IMR-90 (cell line): Measurements from ENCODE around the gene ZMIZ1. TPM values are rescaled to one million over a fixed set of nuclear protein-coding genes. Genes with fewer than 3 reads are reported as not detected.

ENCODE experiments used
- CHD1 ChIP-seq: IDR thresholded peaks from 2 replicates; pipeline ENCODE4 v1.6.1; 2012; ENCODE audit warnings: low read depth, low read length, improper control_type of control experiment
- CTCF ChIP-seq: conservative IDR thresholded peaks from 2 replicates; pipeline ENCODE4 v1.5.1; 2012; ENCODE audit warnings: mild to moderate bottlenecking, low read depth, low read length, improper control_type of control experiment
- MAFK ChIP-seq: IDR thresholded peaks from 2 replicates; pipeline ENCODE4 v1.6.1; 2012; ENCODE audit warnings: low read depth, low read length, improper control_type of control experiment
- RCOR1 ChIP-seq: IDR thresholded peaks from 2 replicates; pipeline ENCODE4 v1.6.1; 2012; ENCODE audit warnings: mild to moderate bottlenecking, low read length, improper control_type of control experiment; ENCODE audit not compliant: insufficient replicate concordance
- polyA plus RNA-seq, 3 experiments: library from polyadenylated mRNA; depleted of rRNA; stranded (reverse); fragments of >200 nt; gene quantifications; 2 replicates each; pipeline ENCODE4 v1.2.3, GENCODE V29; 2012; ENCODE audit warnings: low replicate concordance in 1 of 3
- total RNA-seq: library from RNA; depleted of rRNA; stranded (reverse); fragments of >200 nt; gene quantifications from 2 replicates; pipeline ENCODE4 v1.2.3, GENCODE V29; 2012

Gene ZMIZ1
- total and polyA plus RNA-seq, 2 of the 4 experiments (the other 2 are of a cell fraction), result 6.6 to 48.7 TPM

GRCh38 chr10:79318369-79318768, 249.6 kb downstream of the ZMIZ1 start (continued):
- no peak for TF ChIP-seq CTCF
- no peak for TF ChIP-seq RCOR1
- no peak for TF ChIP-seq MAFK
- no peak for TF ChIP-seq CHD1
